Mammary epithelial cell (primary cell): ENCODE data around the gene MLST8.

Experiments used
- CTCF ChIP-seq, 2 donors: IDR thresholded peaks in 1 of 2; conservative IDR thresholded peaks in 1 of 2; 2 replicates each; pipeline ENCODE4 v1.5.1; 2011 to 2012; ENCODE audit warnings: inconsistent platforms in 2 of 2, low read length in 2 of 2, mild to moderate bottlenecking in 2 of 2, control low read depth in 1 of 2, low read depth in 1 of 2; ENCODE audit not compliant: insufficient read depth in 1 of 2; ENCODE audit errors: extremely low read depth in 1 of 2
- EZH2 ChIP-seq: IDR thresholded peaks from 2 replicates; pipeline ENCODE4 v1.6.1; 2012; ENCODE audit warnings: low read length, inconsistent platforms, borderline replicate concordance

- no peak for TF ChIP-seq CTCF (conservative IDR thresholded peaks at IDR 0.05 in 1 of 2, IDR thresholded peaks at IDR 0.05 in 1 of 2; ENCODE audit: extremely low read depth in 1 of 2, insufficient read depth in 1 of 2, low read depth in 1 of 2, low read length in 2 of 2)
- TF ChIP-seq EZH2 = no peak
These were observed 15.1 kb upstream of the MLST8 start for GRCh38 chr16:2190002-2190658.
